ENCODE data around the gene NEK4. TPM values are rescaled to one million over a fixed set of nuclear protein-coding genes. Genes with fewer than 3 reads are reported as not detected.

NEK4 gene
- polyA plus RNA-seq, 12 donors: 8.7 to 17.8 (median 11.3) TPM; not detected in 1

DNA sequence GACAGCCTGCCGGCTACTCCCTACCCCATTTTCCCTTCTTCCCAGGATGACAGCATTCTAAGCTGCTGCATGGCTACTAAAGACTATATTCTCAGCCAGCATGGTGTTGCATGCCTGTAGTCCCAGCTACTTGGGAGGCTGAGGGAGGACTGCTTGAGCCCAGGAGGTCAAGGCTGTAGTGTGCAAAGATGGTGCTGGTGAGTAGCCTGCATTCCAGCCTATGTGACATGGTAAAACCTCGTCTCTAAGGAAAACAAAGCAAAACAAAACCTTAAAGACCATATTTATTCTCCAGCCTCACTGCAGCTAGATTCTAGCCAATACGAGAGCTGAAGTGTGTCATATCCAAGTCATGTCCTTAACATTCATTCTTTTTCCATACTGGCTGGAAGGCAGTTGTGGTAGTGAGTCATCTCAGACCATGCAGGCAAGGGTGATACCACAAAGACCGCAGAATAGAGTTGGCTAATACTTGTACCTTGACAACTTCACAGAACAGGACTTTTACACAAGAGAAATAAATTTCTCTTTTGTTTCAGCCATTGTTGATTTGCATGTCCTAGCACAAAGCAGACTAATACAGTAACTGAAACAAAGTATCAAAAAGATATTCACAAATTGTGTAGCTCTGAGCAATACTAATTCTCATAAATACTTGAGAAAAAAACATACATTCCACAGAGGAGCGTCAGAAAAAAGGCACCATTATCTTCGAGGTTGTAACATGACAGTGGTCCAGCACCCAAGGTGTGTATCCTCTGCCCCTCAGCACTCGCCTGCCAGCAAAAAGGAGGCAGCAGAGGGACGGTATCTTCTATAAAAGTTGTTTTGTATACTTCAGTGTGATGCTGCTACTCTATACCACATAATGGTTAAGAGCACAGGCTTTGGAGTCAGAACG, 99.9 kb downstream of the NEK4 start:
- no peak for DNase-seq

DNA sequence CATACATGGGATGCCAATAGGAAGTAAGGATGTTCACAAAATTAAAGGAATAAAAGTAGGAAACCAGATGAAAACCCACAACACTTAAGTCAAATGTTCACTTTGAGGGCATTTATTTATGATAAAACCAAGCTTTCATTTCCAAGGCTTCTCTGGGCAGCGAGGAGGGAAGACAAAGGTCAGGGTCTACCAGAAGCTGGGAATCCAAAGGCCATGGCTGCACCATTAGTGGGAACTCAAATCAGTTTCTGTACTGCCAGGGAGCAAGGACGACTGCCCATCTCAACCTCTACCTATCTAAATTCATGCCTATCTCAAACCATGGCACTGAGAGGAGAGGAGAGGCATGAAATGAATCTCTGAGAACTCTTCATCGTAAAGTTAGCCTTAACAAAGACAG, 107.6 kb downstream of the NEK4 start:
- no peak for DNase-seq

DNA sequence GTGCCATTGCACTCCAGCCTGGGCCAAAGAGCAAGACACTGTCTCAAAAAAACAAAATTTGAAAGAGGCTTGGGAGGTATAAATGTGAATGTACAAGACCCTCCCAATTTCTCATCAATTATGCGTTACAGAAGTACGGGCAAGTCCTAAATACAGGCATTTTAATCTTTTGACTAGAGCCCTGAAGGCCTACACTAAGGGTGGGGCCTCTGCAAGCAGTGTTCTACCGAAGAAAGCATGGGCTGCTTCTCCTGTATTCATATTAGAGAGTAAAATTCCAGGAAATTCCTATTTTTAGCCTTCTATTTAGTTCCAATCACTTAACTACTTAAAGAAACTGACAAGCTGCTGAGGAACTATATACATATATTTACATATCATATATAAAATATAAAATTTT, 110.7 kb downstream of the NEK4 start:
- no peak for DNase-seq

Other genes starting within 250 kb of the NEK4 start
- gene NT5DC2, start 237.1 kb downstream of the NEK4 start, polyA plus RNA-seq (ENCODE audit: insufficient read length in 12 of 12): 100 to 1,000 TPM in 3 of 12 donors, 10 to 100 TPM in 8, not detected in 1; 31.8 to 163 (median 82.8) TPM
- 10 to 100 TPM in 6 of 12 donors, 1 to 10 TPM in 5, not detected in 1; 7.2 to 18.2 (median 10.7) TPM for gene UQCC5, start 234.3 kb downstream of the NEK4 start, polyA plus RNA-seq (ENCODE audit: insufficient read length in 12 of 12)
- 10 to 100 TPM in 11 of 12 donors, not detected in 1; 30.0 to 58.2 (median 51.9) TPM for gene PBRM1, start 85.0 kb downstream of the NEK4 start, polyA plus RNA-seq (ENCODE audit: insufficient read length in 12 of 12)
- 100 to 1,000 TPM in 4 of 12 donors, 10 to 100 TPM in 7, not detected in 1; 65.3 to 150 (median 96.6) TPM for gene GNL3, start 84.9 kb downstream of the NEK4 start, polyA plus RNA-seq (ENCODE audit: insufficient read length in 12 of 12)
- gene GLT8D1, start 65.1 kb downstream of the NEK4 start, polyA plus RNA-seq (ENCODE audit: insufficient read length in 12 of 12): 100 to 1,000 TPM in 3 of 12 donors, 10 to 100 TPM in 8, not detected in 1; 70.9 to 118 (median 81.5) TPM
- gene SPCS1, start 64.8 kb downstream of the NEK4 start, polyA plus RNA-seq (ENCODE audit: insufficient read length in 12 of 12): 100 to 1,000 TPM in 2 of 12 donors, 10 to 100 TPM in 9, not detected in 1; 75.6 to 111 (median 89.1) TPM
- 1 to 10 TPM in 2 of 12 donors, under 1 TPM in 3, not detected in 7; 0.34 to 5.0 (median 0.47) TPM for gene ITIH1, start 6.7 kb upstream of the NEK4 start, polyA plus RNA-seq (ENCODE audit: insufficient read length in 12 of 12)
- gene ITIH3, start 23.9 kb upstream of the NEK4 start, polyA plus RNA-seq (ENCODE audit: insufficient read length in 12 of 12): 1 to 10 TPM in 9 of 12 donors, under 1 TPM in 1, not detected in 2; 0.31 to 3.8 (median 1.7) TPM
- 10 to 100 TPM in 9 of 12 donors, 1 to 10 TPM in 2, not detected in 1; 8.0 to 42.4 (median 29.6) TPM for gene ITIH4, start 59.7 kb upstream of the NEK4 start, polyA plus RNA-seq (ENCODE audit: insufficient read length in 12 of 12)
- gene MUSTN1, start 64.1 kb upstream of the NEK4 start, polyA plus RNA-seq (ENCODE audit: insufficient read length in 12 of 12): 100 to 1,000 TPM in 7 of 12 donors, 10 to 100 TPM in 4, not detected in 1; 49.5 to 199 (median 120) TPM
- 10 to 100 TPM in 3 of 12 donors, 1 to 10 TPM in 8, not detected in 1; 6.2 to 19.1 (median 8.3) TPM for gene STIMATE, start 126.6 kb upstream of the NEK4 start, polyA plus RNA-seq (ENCODE audit: insufficient read length in 12 of 12)

All from muscle of arm (tissue), 12 donors.